CD4-positive, alpha-beta T cell treated with Interferon alpha-2 for 1 hour (primary cell): ENCODE results near the gene PRKCE.
"Not testable (repeated sequence)": the region's sequence is repeated elsewhere in the genome, so short reads cannot be mapped to it uniquely, and the experiment has no call there.

Experiments used
- DNase-seq, 2 donors: peaks; one replicate each; pipeline ENCODE4 v3.0.0-alpha.2; 2020 to 2022

The PRKCE gene

GRCh38 chr2:45700407-45701013, 49.0 kb downstream of the PRKCE start:
- DNase-seq = no peak

- no peak for DNase-seq
Measured at GRCh38 chr2:45705233-45705632, 53.8 kb downstream of the PRKCE start.

GRCh38 chr2:45706033-45706432, 54.6 kb downstream of the PRKCE start:
- DNase-seq = no peak

GRCh38 chr2:45707006-45707405, 55.5 kb downstream of the PRKCE start:
- no peak for DNase-seq

GRCh38 chr2:45707661-45708060, 56.2 kb downstream of the PRKCE start:
- no peak for DNase-seq

GRCh38 chr2:45708501-45708900, 57.0 kb downstream of the PRKCE start:
- no peak for DNase-seq

- no peak for DNase-seq
Measured at GRCh38 chr2:45709137-45709536, 57.7 kb downstream of the PRKCE start.

GRCh38 chr2:45710468-45710867, 59.0 kb downstream of the PRKCE start:
- no peak for DNase-seq

- DNase-seq = no peak
Measured at GRCh38 chr2:45711224-45711623, 59.7 kb downstream of the PRKCE start.

- no peak for DNase-seq
Measured at GRCh38 chr2:45712570-45712969, 61.1 kb downstream of the PRKCE start.

- DNase-seq = no peak
Measured at GRCh38 chr2:45713136-45713535, 61.7 kb downstream of the PRKCE start.

- no peak for DNase-seq
Measured at GRCh38 chr2:45713591-45713990, 62.1 kb downstream of the PRKCE start.

GRCh38 chr2:45714679-45715078, 63.2 kb downstream of the PRKCE start:
- DNase-seq = no peak

GRCh38 chr2:45715601-45716379, 64.3 kb downstream of the PRKCE start:
- no peak for DNase-seq

- not testable (repeated sequence) for DNase-seq
Measured at GRCh38 chr2:45716432-45716831, 65.0 kb downstream of the PRKCE start.

GRCh38 chr2:45716915-45717314, 65.4 kb downstream of the PRKCE start:
- DNase-seq = no peak

GRCh38 chr2:45720210-45720609, 68.7 kb downstream of the PRKCE start:
- DNase-seq = no peak

- no peak for DNase-seq
Measured at GRCh38 chr2:45721150-45721549, 69.7 kb downstream of the PRKCE start.

GRCh38 chr2:45722477-45722876, 71.0 kb downstream of the PRKCE start:
- no peak for DNase-seq

GRCh38 chr2:45723857-45724256, 72.4 kb downstream of the PRKCE start:
- DNase-seq = no peak

- DNase-seq = no peak
Measured at GRCh38 chr2:45724335-45724734, 72.9 kb downstream of the PRKCE start.

- DNase-seq = no peak
Measured at GRCh38 chr2:45725731-45726130, 74.3 kb downstream of the PRKCE start.

GRCh38 chr2:45726188-45726587, 74.7 kb downstream of the PRKCE start:
- DNase-seq = no peak

- peak in 1 of 2 donors; percentile 49 for DNase-seq
Measured at GRCh38 chr2:45728458-45728942, 77.0 kb downstream of the PRKCE start.
